ENCODE data around the gene SAGE1. TPM values are rescaled to one million over a fixed set of nuclear protein-coding genes. Genes with fewer than 3 reads are reported as not detected.

The SAGE1 gene
- total and polyA plus RNA-seq, 12 donors = not detected

- intact Hi-C loops (cut with DNase I) = loop anchor here in 1 of 10 donors (10.0 kb wide), 2 partner anchors 289 to 439 kb away; no protein-coding TSS in a partner anchor
- ATAC-seq = no peak
- no peak for DNase-seq
- 78% methylated on average over 5 of the region's 5 CpGs for WGBS, 2 donors
- no peaks in the 10 kb centered on the region for H3K4me1 ChIP-seq
- no peak overlapping the region for H3K27ac ChIP-seq
- H3K36me3 ChIP-seq = no peaks in the 10 kb centered on the region
- no peaks in the 10 kb centered on the region for H3K9me3 ChIP-seq
- peaks cover 0 to 31% (median 0%) of the 10 kb centered on the region in 7 donors for H3K27me3 ChIP-seq
- no peak overlapping the region for H3K4me3 ChIP-seq
- peak in 1 of 9 donors; percentile 15 for TF ChIP-seq CTCF (IDR thresholded peaks at IDR 0.05)
These were observed 29.8 kb downstream of the SAGE1 start for GRCh38 chrX:135923353-135923752.

- intact Hi-C loops (cut with DNase I) = loop anchor here in 1 of 10 donors (10.0 kb wide), 2 partner anchors 293 to 443 kb away; no protein-coding TSS in a partner anchor
- no peaks in the 10 kb centered on the region for H3K4me1 ChIP-seq
- H3K4me3 ChIP-seq = no peak overlapping the region
- H3K27me3 ChIP-seq = peaks cover 0 to 29% (median 0%) of the 10 kb centered on the region in 7 donors
- no peaks in the 10 kb centered on the region for H3K36me3 ChIP-seq
- DNase-seq = no peak
- 50 to 74% methylated on average over 2 of the region's 2 CpGs for WGBS, 2 donors
- H3K27ac ChIP-seq = no peak overlapping the region
- no peaks in the 10 kb centered on the region for H3K9me3 ChIP-seq
- no peak for TF ChIP-seq CTCF (IDR thresholded peaks at IDR 0.05)
- ATAC-seq = no peak
These were observed 34.4 kb downstream of the SAGE1 start for GRCh38 chrX:135927897-135928296.

- peak; percentile 13 to 15 for DNase-seq
- peak in 3 of 8 donors; percentile 51 to 67 (median 62) for ATAC-seq
- Histone ChIP-seq H3K4me3 (no peak overlapping the region), H3K27me3 (peaks cover 0 to 15% (median 0%) of the 10 kb centered on the region in 7 donors), H3K4me1 (no peaks in the 10 kb centered on the region), H3K27ac (no peak overlapping the region), H3K36me3 (no peaks in the 10 kb centered on the region), H3K9me3 (peaks cover 0 to 7% (median 0%) of the 10 kb centered on the region in 11 donors)
- peak; percentile 19 to 80 (median 63) for TF ChIP-seq CTCF (IDR thresholded peaks at IDR 0.05)
- intact Hi-C loops (cut with DNase I) = loop anchor here in 5 of 10 donors (2.0 to 10.0 kb wide), 3 partner anchors 297 to 447 kb away; no protein-coding TSS in a partner anchor
- WGBS, 2 donors = 44% methylated on average over 19 of the region's 19 CpGs
These were observed 38.4 kb downstream of the SAGE1 start for GRCh38 chrX:135931644-135932487.

- Histone ChIP-seq H3K27me3 (no peaks in the 10 kb centered on the region), H3K9me3 (peaks cover 0 to 4% (median 0%) of the 10 kb centered on the region in 11 donors), H3K27ac (no peak overlapping the region), H3K4me3 (no peak overlapping the region), H3K4me1 (no peaks in the 10 kb centered on the region), H3K36me3 (peaks cover 0 to 3% (median 0%) of the 10 kb centered on the region in 9 donors)
- WGBS, 2 donors = 91 to 97% methylated on average over 2 of the region's 2 CpGs
- no peak for ATAC-seq
- intact Hi-C loops (cut with DNase I) = no loop called here
- DNase-seq = no peak
- no peak for TF ChIP-seq CTCF (IDR thresholded peaks at IDR 0.05)
These were observed 51.0 kb downstream of the SAGE1 start for GRCh38 chrX:135944486-135944885.

Data from heart right ventricle (tissue), 16 donors.